ENCODE data around the gene PXK. TPM values are rescaled to one million over a fixed set of nuclear protein-coding genes. Genes with fewer than 3 reads are reported as not detected.
A peak's percentile ranks its signal among the peaks of the same experiment; 100 is the strongest.

The PXK gene
- total RNA-seq, 1 donor from 2014 or later = 29.8 TPM

DNA sequence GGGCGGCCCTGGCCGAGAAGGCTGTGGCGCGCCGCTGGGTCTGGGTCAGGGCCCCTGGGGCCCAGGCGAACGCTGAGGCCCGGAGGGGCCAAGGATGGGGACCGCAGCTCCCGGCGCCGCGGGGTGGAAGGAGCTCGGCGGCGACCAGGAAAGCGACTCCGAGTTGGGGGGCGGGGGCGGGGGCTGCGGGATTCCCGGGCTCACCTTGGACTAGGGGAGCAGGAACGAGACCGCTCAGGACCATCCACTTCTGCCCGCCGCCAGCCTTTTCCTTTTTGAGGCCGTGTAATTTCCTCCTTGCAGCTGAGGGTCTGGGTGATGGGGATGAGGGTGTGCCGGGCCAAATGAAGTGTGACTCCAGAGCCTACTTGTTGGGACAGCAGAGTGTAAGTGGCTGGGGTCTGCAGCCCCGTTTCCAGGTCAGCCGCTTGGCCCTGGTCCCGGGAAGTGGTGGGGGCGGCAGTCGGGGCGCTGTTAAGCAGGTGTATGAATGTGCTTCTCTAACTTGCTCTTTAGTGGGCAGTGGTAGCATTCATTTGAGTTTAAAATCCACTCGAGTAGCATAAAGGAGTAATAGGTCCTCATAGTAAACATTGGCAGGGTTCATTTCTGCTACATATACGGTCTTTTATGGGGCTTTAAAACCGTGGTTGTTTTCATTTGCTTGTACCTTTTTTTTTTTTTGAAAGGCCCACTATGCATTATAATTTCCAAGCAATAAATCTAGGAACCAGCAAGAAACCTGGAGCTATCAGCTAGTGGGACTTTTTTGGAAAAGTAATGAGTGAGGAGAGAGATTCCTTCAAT lies 717 bp downstream of the PXK start:
- Histone ChIP-seq H3K4me3 (peak overlapping the region; percentile 85), H3K9me3 (no peaks in the 10 kb centered on the region), H3K27me3 (no peaks in the 10 kb centered on the region), H3K27ac (peak overlapping the region; percentile 38), H3K36me3 (no peaks in the 10 kb centered on the region), H3K4me1 (peaks cover 30% of the 10 kb centered on the region)
- TF ChIP-seq, protein P1, sequence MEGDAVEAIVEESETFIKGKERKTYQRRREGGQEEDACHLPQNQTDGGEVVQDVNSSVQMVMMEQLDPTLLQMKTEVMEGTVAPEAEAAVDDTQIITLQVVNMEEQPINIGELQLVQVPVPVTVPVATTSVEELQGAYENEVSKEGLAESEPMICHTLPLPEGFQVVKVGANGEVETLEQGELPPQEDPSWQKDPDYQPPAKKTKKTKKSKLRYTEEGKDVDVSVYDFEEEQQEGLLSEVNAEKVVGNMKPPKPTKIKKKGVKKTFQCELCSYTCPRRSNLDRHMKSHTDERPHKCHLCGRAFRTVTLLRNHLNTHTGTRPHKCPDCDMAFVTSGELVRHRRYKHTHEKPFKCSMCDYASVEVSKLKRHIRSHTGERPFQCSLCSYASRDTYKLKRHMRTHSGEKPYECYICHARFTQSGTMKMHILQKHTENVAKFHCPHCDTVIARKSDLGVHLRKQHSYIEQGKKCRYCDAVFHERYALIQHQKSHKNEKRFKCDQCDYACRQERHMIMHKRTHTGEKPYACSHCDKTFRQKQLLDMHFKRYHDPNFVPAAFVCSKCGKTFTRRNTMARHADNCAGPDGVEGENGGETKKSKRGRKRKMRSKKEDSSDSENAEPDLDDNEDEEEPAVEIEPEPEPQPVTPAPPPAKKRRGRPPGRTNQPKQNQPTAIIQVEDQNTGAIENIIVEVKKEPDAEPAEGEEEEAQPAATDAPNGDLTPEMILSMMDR (IDR thresholded peaks at IDR 0.05) = no peak
- intact Hi-C loops (cut with DNase I) = loop anchor here (10.0 kb wide), 1 partner anchor 71 kb away; no protein-coding TSS in a partner anchor
- DNase-seq (peak; percentile 66), ATAC-seq (peak; percentile 4)

DNA sequence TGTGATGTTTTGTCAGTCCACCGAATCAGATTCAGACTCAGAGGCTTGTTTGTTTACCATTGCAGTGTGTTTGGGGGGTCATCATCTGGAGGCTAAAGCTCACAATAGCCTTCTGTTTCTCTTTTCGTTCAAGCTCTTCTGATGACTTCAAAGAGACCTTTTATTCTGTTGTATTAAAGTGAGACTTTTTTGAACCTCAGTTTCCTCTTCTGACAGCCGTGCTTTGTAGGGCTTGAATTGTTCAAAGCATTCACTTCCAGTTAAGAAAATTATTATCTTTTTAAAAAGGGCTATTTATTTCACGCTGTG lies 1.3 kb downstream of the PXK start:
- no peak for ATAC-seq
- no peaks in the 10 kb centered on the region for H3K27me3 ChIP-seq
- DNase-seq = no peak
- peaks cover 30% of the 10 kb centered on the region for H3K4me1 ChIP-seq
- TF ChIP-seq, protein P1 (IDR thresholded peaks at IDR 0.05) = no peak
- H3K4me3 ChIP-seq = peak overlapping the region; percentile 85
- H3K27ac ChIP-seq = peak overlapping the region; percentile 38
- intact Hi-C loops (cut with DNase I) = loop anchor here (10.0 kb wide), 1 partner anchor 71 kb away; no protein-coding TSS in a partner anchor
- no peaks in the 10 kb centered on the region for H3K9me3 ChIP-seq
- H3K36me3 ChIP-seq = no peaks in the 10 kb centered on the region

DNA sequence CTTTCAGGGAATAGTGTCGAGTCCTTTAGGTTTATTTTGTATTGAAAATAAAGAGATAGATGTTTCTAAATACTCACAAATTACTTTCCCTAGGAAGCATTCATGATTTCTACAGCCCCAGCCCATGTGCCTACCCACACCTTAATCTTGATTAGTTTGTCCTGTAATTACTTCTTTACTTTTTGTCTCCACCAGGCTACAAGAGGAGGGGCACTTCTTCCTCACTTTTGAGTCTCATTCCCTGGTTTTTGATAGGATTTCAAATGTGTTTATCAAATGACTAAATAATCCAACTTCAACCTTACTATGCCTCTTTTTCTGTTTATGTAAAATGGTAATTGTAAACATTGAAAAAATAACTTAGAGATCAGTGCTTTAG lies 1.8 kb downstream of the PXK start:
- Histone ChIP-seq H3K27me3 (no peaks in the 10 kb centered on the region), H3K4me3 (peak overlapping the region; percentile 85), H3K9me3 (no peaks in the 10 kb centered on the region), H3K4me1 (peaks cover 30% of the 10 kb centered on the region), H3K36me3 (no peaks in the 10 kb centered on the region), H3K27ac (peak overlapping the region; percentile 4)
- TF ChIP-seq, protein P1 (IDR thresholded peaks at IDR 0.05) = no peak
- intact Hi-C loops (cut with DNase I) = loop anchor here (10.0 kb wide), 1 partner anchor 70 kb away; no protein-coding TSS in a partner anchor
- DNase-seq (no peak), ATAC-seq (no peak)

DNA sequence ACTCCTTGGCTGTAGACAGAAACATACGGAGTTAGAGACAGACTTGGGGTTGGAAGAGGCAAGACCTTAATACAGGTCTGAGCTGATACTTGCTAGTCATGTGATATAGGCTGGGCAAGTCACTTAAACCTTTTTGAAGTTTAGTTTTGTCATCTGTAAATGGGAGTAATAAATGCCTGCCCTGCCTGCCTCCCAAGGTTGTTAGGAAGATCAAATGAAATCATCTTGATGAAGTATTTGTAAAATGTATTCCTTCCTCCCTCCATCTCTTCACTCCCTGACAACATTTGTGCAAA lies 2.9 kb downstream of the PXK start:
- ATAC-seq (no peak), DNase-seq (no peak)
- H3K36me3 ChIP-seq = no peaks in the 10 kb centered on the region
- TF ChIP-seq, protein P1 (IDR thresholded peaks at IDR 0.05) = no peak
- no peaks in the 10 kb centered on the region for H3K27me3 ChIP-seq
- no peaks in the 10 kb centered on the region for H3K9me3 ChIP-seq
- H3K4me1 ChIP-seq = peaks cover 30% of the 10 kb centered on the region
- peak overlapping the region; percentile 77 for H3K27ac ChIP-seq
- peak overlapping the region; percentile 8 for H3K4me3 ChIP-seq
- intact Hi-C loops (cut with DNase I) = loop anchor here (10.0 kb wide), 1 partner anchor 69 kb away; no protein-coding TSS in a partner anchor

DNA sequence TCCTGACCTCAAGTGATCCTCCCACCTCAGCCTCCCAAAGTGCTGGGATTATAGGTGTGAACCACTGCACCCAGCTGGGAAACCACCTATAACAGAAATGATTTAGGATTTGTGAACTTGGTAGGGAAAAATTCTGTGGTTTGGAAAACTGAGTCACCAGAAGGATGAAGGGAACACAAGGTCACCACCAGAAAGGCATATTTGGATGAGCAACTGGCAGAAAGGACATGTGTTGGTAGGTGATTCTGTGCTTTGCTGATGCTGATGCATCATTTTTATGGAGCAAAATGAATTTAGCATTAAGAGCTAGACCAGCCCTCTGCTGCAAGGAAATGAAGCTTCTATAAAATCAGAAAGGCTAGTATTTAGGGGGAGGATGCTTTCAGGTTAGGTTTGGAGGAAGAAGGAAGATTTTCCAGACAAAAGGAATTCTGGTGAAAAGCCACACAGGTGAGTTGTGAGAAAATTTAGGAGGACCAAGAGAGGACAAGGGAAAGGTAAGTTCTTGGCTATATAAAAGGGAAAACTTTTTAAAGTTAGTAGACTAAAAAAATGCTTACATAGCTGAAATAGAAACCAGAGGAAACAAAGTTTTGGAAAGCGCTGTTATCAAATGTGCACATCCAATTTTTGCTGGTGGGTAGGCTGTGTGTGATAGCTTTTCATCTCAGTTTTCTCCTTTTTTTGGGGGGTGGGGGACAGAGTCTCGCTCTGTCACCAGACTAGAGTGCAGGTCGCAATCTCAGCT lies 3.6 kb downstream of the PXK start:
- intact Hi-C loops (cut with DNase I) = loop anchor here (10.0 kb wide), 1 partner anchor 68 kb away; no protein-coding TSS in a partner anchor
- DNase-seq (no peak), ATAC-seq (no peak)
- no peaks in the 10 kb centered on the region for H3K27me3 ChIP-seq
- no peaks in the 10 kb centered on the region for H3K9me3 ChIP-seq
- H3K27ac ChIP-seq = no peak overlapping the region
- TF ChIP-seq, protein P1 (IDR thresholded peaks at IDR 0.05) = no peak
- H3K4me1 ChIP-seq = peaks cover 30% of the 10 kb centered on the region
- H3K4me3 ChIP-seq = no peak overlapping the region
- H3K36me3 ChIP-seq = no peaks in the 10 kb centered on the region

Data from upper lobe of right lung (tissue), 1 donor.